Lower leg skin (tissue), 3 donors: Measurements from ENCODE around the gene TRPM3.

Source experiments
- POLR2A ChIP-seq, 2 donors: fragments of 450-650 bp; IDR thresholded peaks; one replicate each; pipeline ENCODE4 v1.6.1; 2016 to 2017; ENCODE audit warnings: antibody characterized with exemption in 2 of 2, mild to moderate bottlenecking in 1 of 2, moderate library complexity in 1 of 2
- TF ChIP-seq, protein P1 (sequence below), 3 donors: fragments of 450-650 bp; IDR thresholded peaks; one replicate each; pipeline ENCODE4 v1.5.1; 2016; ENCODE audit warnings: antibody characterized with exemption in 3 of 3, mild to moderate bottlenecking in 3 of 3, moderate library complexity in 2 of 3

DNA sequence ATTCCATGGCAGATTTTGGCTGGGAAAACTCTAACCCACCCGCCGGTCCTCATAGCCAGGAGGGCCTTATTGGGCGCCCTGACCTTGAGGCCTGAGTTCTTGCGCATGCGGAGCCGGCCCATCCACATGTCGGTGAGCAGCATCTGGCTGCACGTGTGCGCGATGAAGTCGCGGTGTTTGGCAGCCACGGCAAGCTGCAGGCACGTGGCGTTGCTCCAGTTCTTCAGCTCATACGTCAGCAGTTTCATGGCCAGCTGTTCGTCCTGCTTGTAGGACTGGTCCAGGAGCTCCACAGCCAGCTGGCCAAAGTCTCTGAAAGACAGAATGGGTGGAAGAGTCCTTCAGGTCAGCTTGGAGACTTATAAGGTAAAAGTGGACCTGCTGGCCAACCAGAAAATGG is 502.6 kb downstream of the TRPM3 start:
- no peak for TF ChIP-seq POLR2A (IDR thresholded peaks at IDR 0.05)
- TF ChIP-seq, protein P1, sequence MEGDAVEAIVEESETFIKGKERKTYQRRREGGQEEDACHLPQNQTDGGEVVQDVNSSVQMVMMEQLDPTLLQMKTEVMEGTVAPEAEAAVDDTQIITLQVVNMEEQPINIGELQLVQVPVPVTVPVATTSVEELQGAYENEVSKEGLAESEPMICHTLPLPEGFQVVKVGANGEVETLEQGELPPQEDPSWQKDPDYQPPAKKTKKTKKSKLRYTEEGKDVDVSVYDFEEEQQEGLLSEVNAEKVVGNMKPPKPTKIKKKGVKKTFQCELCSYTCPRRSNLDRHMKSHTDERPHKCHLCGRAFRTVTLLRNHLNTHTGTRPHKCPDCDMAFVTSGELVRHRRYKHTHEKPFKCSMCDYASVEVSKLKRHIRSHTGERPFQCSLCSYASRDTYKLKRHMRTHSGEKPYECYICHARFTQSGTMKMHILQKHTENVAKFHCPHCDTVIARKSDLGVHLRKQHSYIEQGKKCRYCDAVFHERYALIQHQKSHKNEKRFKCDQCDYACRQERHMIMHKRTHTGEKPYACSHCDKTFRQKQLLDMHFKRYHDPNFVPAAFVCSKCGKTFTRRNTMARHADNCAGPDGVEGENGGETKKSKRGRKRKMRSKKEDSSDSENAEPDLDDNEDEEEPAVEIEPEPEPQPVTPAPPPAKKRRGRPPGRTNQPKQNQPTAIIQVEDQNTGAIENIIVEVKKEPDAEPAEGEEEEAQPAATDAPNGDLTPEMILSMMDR (IDR thresholded peaks at IDR 0.05), result no peak
